ENCODE measurements around the gene DNAJC5. TPM values are rescaled to one million over a fixed set of nuclear protein-coding genes. Genes with fewer than 3 reads are reported as not detected.

Gene DNAJC5
- total RNA-seq, 1 experiment from 2014 or later = 79.9 TPM

GRCh38 chr20:63947638-63948456, 52.9 kb downstream of the DNAJC5 start:
- BruUV-seq (replicated peaks) = no TSS peak
- TF ChIP-seq, protein P1, sequence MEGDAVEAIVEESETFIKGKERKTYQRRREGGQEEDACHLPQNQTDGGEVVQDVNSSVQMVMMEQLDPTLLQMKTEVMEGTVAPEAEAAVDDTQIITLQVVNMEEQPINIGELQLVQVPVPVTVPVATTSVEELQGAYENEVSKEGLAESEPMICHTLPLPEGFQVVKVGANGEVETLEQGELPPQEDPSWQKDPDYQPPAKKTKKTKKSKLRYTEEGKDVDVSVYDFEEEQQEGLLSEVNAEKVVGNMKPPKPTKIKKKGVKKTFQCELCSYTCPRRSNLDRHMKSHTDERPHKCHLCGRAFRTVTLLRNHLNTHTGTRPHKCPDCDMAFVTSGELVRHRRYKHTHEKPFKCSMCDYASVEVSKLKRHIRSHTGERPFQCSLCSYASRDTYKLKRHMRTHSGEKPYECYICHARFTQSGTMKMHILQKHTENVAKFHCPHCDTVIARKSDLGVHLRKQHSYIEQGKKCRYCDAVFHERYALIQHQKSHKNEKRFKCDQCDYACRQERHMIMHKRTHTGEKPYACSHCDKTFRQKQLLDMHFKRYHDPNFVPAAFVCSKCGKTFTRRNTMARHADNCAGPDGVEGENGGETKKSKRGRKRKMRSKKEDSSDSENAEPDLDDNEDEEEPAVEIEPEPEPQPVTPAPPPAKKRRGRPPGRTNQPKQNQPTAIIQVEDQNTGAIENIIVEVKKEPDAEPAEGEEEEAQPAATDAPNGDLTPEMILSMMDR (IDR thresholded peaks at IDR 0.05; ENCODE audit: unreplicated experiment) = no peak
- Mint-ChIP-seq H3K4me1 (ENCODE audit: low read depth, unreplicated experiment) (peaks cover 19% of the 10 kb centered on the region), H3K4me3 (ENCODE audit: low read depth, unreplicated experiment) (peak overlapping the region; percentile 1), H3K27me3 (ENCODE audit: unreplicated experiment) (no peaks in the 10 kb centered on the region), H3K27ac (ENCODE audit: unreplicated experiment) (peak overlapping the region; percentile 84), H3K36me3 (ENCODE audit: insufficient read depth, unreplicated experiment) (peaks cover 78% of the 10 kb centered on the region), H3K9me3 (ENCODE audit: low read depth, unreplicated experiment) (no peaks in the 10 kb centered on the region)
- CTCF ChIA-PET = no interaction called here
- intact Hi-C loops (cut with micrococcal nuclease; ENCODE audit: unreplicated experiment) = no loop called here
- no peak for DNase-seq

DNA sequence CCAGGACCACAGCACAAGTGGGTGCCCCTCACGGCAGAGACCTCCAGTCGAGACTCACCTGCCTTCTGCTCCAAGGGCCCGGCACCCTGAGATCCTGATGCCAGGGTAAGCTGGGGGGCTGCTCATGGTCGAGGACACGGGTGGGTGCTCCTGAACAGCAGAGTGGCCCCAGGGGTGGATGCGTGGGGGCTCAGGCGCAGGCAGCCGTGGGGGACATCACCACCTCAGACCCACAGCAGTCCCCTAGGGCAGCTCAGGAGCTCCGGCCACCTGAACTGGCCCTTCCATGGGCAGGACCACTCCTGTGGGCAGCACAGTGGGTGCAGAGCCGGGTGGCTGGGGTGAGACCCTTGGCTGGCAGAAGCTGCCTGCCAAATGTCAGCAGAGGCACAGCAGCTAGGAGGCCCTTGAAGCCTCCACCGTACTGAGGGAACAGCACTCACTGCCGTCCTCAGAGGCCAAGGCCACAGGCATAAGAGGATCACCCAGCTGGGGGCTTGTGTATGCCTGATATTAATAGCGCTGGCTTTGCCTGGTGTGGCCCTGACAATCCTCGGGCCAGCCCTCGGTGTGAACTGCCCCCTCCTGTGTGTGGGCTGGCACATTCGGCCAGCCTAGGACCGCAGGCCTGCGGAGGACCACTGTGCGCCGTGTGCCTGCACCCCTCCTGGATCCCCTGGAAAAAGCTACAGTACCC, 55.9 kb downstream of the DNAJC5 start:
- BruUV-seq (replicated peaks) = no TSS peak
- no peak overlapping the region for H3K27ac Mint-ChIP-seq (ENCODE audit: unreplicated experiment)
- no peak overlapping the region for H3K4me3 Mint-ChIP-seq (ENCODE audit: low read depth, unreplicated experiment)
- peaks cover 75% of the 10 kb centered on the region for H3K36me3 Mint-ChIP-seq (ENCODE audit: insufficient read depth, unreplicated experiment)
- intact Hi-C loops (cut with micrococcal nuclease; ENCODE audit: unreplicated experiment) = no loop called here
- DNase-seq = no peak
- no peaks in the 10 kb centered on the region for H3K27me3 Mint-ChIP-seq (ENCODE audit: unreplicated experiment)
- peaks cover 42% of the 10 kb centered on the region for H3K4me1 Mint-ChIP-seq (ENCODE audit: low read depth, unreplicated experiment)
- TF ChIP-seq, protein P1 (IDR thresholded peaks at IDR 0.05; ENCODE audit: unreplicated experiment) = no peak
- H3K9me3 Mint-ChIP-seq (ENCODE audit: low read depth, unreplicated experiment) = no peaks in the 10 kb centered on the region
- CTCF ChIA-PET = no interaction called here

DNA sequence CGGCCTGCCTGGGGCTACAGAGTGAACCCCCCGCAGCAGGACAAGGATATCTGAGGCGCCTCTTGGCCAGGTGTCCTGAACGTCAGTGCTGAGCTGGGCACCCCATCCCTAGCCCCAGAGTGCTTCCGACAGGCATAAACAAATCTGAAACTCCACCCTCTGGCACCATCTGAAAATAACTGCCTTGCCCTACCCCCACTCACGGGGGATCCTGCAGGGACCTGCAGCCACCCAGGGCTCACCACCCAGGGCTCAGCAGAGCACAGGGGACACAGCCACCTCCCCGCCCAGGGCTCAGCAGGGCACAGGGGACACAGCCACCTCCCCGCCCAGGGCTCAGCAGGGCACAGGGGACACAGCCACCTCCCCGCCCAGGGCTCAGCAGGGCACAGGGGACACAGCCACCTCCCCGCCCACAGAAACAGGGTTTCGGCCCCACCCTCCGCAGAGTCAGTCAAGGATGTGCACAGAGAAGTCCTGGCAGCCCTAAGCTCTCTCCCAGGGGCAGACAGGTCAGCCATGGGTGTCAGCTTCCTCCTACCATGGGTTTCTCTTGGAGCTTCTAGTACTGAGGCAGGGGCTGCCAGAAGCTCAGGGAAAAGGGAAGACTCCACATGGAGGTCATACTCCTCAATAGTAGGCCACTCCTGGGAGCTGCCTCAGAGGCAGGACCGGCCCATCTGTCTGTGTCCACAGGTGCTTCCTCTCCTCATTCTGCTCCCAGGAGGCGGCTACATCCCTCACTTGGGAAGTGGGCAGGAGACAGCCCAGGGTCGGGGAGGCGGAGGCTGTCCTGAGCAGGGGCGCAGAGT, 56.7 kb downstream of the DNAJC5 start:
- BruUV-seq (replicated peaks) = no TSS peak
- intact Hi-C loops (cut with micrococcal nuclease; ENCODE audit: unreplicated experiment) = no loop called here
- no peaks in the 10 kb centered on the region for H3K27me3 Mint-ChIP-seq (ENCODE audit: unreplicated experiment)
- H3K4me3 Mint-ChIP-seq (ENCODE audit: low read depth, unreplicated experiment) = no peak overlapping the region
- H3K9me3 Mint-ChIP-seq (ENCODE audit: low read depth, unreplicated experiment) = no peaks in the 10 kb centered on the region
- peaks cover 75% of the 10 kb centered on the region for H3K36me3 Mint-ChIP-seq (ENCODE audit: insufficient read depth, unreplicated experiment)
- CTCF ChIA-PET = no interaction called here
- peaks cover 42% of the 10 kb centered on the region for H3K4me1 Mint-ChIP-seq (ENCODE audit: low read depth, unreplicated experiment)
- DNase-seq = no peak
- TF ChIP-seq, protein P1 (IDR thresholded peaks at IDR 0.05; ENCODE audit: unreplicated experiment) = no peak
- H3K27ac Mint-ChIP-seq (ENCODE audit: unreplicated experiment) = no peak overlapping the region

GRCh38 chr20:63952210-63952535, 57.2 kb downstream of the DNAJC5 start:
- TF ChIP-seq, protein P1 (IDR thresholded peaks at IDR 0.05; ENCODE audit: unreplicated experiment) = no peak
- H3K9me3 Mint-ChIP-seq (ENCODE audit: low read depth, unreplicated experiment) = no peaks in the 10 kb centered on the region
- H3K4me3 Mint-ChIP-seq (ENCODE audit: low read depth, unreplicated experiment) = no peak overlapping the region
- no peak for DNase-seq
- H3K36me3 Mint-ChIP-seq (ENCODE audit: insufficient read depth, unreplicated experiment) = peaks cover 75% of the 10 kb centered on the region
- CTCF ChIA-PET = no interaction called here
- no TSS peak for BruUV-seq (replicated peaks)
- intact Hi-C loops (cut with micrococcal nuclease; ENCODE audit: unreplicated experiment) = no loop called here
- no peaks in the 10 kb centered on the region for H3K27me3 Mint-ChIP-seq (ENCODE audit: unreplicated experiment)
- no peak overlapping the region for H3K27ac Mint-ChIP-seq (ENCODE audit: unreplicated experiment)
- H3K4me1 Mint-ChIP-seq (ENCODE audit: low read depth, unreplicated experiment) = peaks cover 42% of the 10 kb centered on the region
